GM12878 (cell line): ENCODE data around the gene USPL1. TPM values are rescaled to one million over a fixed set of nuclear protein-coding genes. Genes with fewer than 3 reads are reported as not detected.
"Not testable (repeated sequence)": the region's sequence is repeated elsewhere in the genome, so short reads cannot be mapped to it uniquely, and the experiment has no call there.

Experiments
- ATAC-seq: fragments of 200-7000 bp; cut with Tn5 transposase; 3 replicates; pipeline ENCODE4 v1.9.1; 2020; ENCODE audit warnings: mild to moderate bottlenecking, moderate library complexity
- BruUV-seq: library from RNA; stranded (reverse); fragments of 400-500 nt; replicated peaks from 2 replicates; lab custom pipeline; 2021; lab: Mats Ljungman, UMichigan
- CTCF ChIA-PET: fragments of 300-600 bp; sonication (Branson Sonifier 250); formaldehyde crosslinking; extraction: SDS; loops from one replicate; lab custom pipeline; 2021; ENCODE audit warnings: inconsistent platforms; lab: Yijun Ruan, JAX
- POLR2A ChIA-PET: fragments of 350-600 bp; formaldehyde crosslinking; extraction: SDS; loops from one replicate; lab custom pipeline; 2021; ENCODE audit warnings: inconsistent platforms; lab: Charles Lee
- RAD21 ChIA-PET: fragments of 300-600 bp; sonication (Branson Sonifier 250); formaldehyde crosslinking; loops from one replicate; lab custom pipeline; 2023; ENCODE audit warnings: antibody characterized with exemption; ENCODE audit not compliant: unreplicated experiment; lab: Charles Lee
- SMC1A ChIA-PET: fragments of 300-600 bp; sonication (Branson Sonifier 250); formaldehyde crosslinking; loops from one replicate; lab custom pipeline; 2023; ENCODE audit not compliant: unreplicated experiment, uncharacterized antibody; lab: Charles Lee
- DNase-seq: peaks from one replicate; pipeline ENCODE4 v3.0.0-alpha.2; 2011; ENCODE audit warnings: low read depth, low spot score
- FAIRE-seq: peaks from 3 replicates; lab custom pipeline; 2011; peaks lifted over from hg19 to GRCh38; lab: Jason Lieb, UNC
- H2AFZ ChIP-seq: 2 replicates; pipeline ENCODE4 v1.6.0; 2011; ENCODE audit warnings: low read depth, low read length, control low read depth; ENCODE audit not compliant: control insufficient read depth
- H3K27ac ChIP-seq: 2 replicates; pipeline ENCODE4 v1.5.1; 2011; ENCODE audit warnings: control low read depth; ENCODE audit not compliant: control insufficient read depth, insufficient read depth
- H3K27me3 ChIP-seq, 2 experiments: replicated peaks in 1 of 2; 2 replicates each; pipeline versions ENCODE4 v1.6.0 to v1.6.1; 2011; ENCODE audit warnings: low read length in 1 of 2; ENCODE audit not compliant: control insufficient read depth in 2 of 2, insufficient read depth in 2 of 2
- H3K36me3 ChIP-seq, 2 experiments: 2 replicates each; pipeline ENCODE4 v1.5.1; 2011; ENCODE audit warnings: low read length in 1 of 2; ENCODE audit not compliant: control insufficient read depth in 2 of 2, insufficient read depth in 2 of 2
- H3K4me1 ChIP-seq: 2 replicates; pipeline ENCODE4 v1.6.1; 2011; ENCODE audit warnings: mild to moderate bottlenecking, low read length, moderate library complexity, mixed read lengths; ENCODE audit not compliant: control insufficient read depth, insufficient read depth
- H3K4me2 ChIP-seq: 2 replicates; pipeline ENCODE4 v1.6.0; 2011; ENCODE audit warnings: control low read depth; ENCODE audit not compliant: control insufficient read depth, insufficient read depth
- H3K4me3 ChIP-seq: fragments of 200-600 bp; sonication (generic); 2 replicates; pipeline ENCODE4 v1.5.1; 2016
- H3K79me2 ChIP-seq: 2 replicates; pipeline ENCODE4 v1.6.0; 2011; ENCODE audit warnings: low read length; ENCODE audit not compliant: control insufficient read depth, insufficient read depth
- H3K9ac ChIP-seq: 2 replicates; pipeline ENCODE4 v1.8.0; 2011; ENCODE audit warnings: low read length, control low read depth, mixed read lengths; ENCODE audit not compliant: control insufficient read depth, insufficient read depth
- H3K9me3 ChIP-seq: replicated peaks from 3 replicates; pipeline ENCODE4 v1.5.1; 2011; ENCODE audit warnings: mild to moderate bottlenecking, low read length; ENCODE audit not compliant: control insufficient read depth, insufficient read depth
- H4K20me1 ChIP-seq: 2 replicates; pipeline ENCODE4 v1.6.0; 2011; ENCODE audit not compliant: control insufficient read depth, insufficient read depth
- FOXM1 ChIP-seq: IDR thresholded peaks from 2 replicates; pipeline ENCODE4 v1.6.1; 2012; ENCODE audit warnings: low read depth, mild to moderate bottlenecking, inconsistent platforms, low read length, moderate library complexity
- KAT2A ChIP-seq: conservative IDR thresholded peaks from 2 replicates; pipeline ENCODE4 v1.6.1; 2011; ENCODE audit warnings: low read depth, low read length; ENCODE audit not compliant: control insufficient read depth
- MEF2B ChIP-seq: fragments of 450-650 bp; IDR thresholded peaks from 2 replicates; pipeline ENCODE4 v1.6.1; 2018; ENCODE audit warnings: mild to moderate bottlenecking, moderate library complexity; ENCODE audit not compliant: partially characterized antibody, poor library complexity, severe bottlenecking
- NFYB ChIP-seq: IDR thresholded peaks from 2 replicates; pipeline ENCODE4 v1.6.1; 2011; ENCODE audit warnings: low read depth, mild to moderate bottlenecking, low read length, improper control_type of control experiment, moderate library complexity; ENCODE audit not compliant: insufficient read depth
- NRF1 ChIP-seq: conservative IDR thresholded peaks from 2 replicates; pipeline ENCODE4 v1.6.1; 2011; ENCODE audit warnings: mild to moderate bottlenecking, low read depth, low read length, improper control_type of control experiment
- RFX5 ChIP-seq: IDR thresholded peaks from 2 replicates; pipeline ENCODE4 v1.6.1; 2011; ENCODE audit warnings: low read depth, low read length, improper control_type of control experiment
- SRF ChIP-seq, 2 experiments: IDR thresholded peaks; 2 replicates each; pipeline ENCODE4 v1.6.1; 2011; ENCODE audit warnings: low read depth in 2 of 2, low read length in 2 of 2, mild to moderate bottlenecking in 1 of 2, moderate library complexity in 1 of 2
- STAT3 ChIP-seq: IDR thresholded peaks from 2 replicates; pipeline ENCODE4 v1.6.1; 2011; ENCODE audit warnings: low read depth, low read length, improper control_type of control experiment
- YY1 ChIP-seq: IDR thresholded peaks from 2 replicates; pipeline ENCODE4 v1.6.1; 2011; ENCODE audit warnings: low read depth, mild to moderate bottlenecking, low read length
- WGBS: methylation state at CpG from one replicate; pipeline ENCODE4 v1.1.6; 2016; ENCODE audit warnings: low lambda C conversion rate; ENCODE audit not compliant: insufficient replicate concordance, insufficient coverage; ENCODE audit errors: missing lambda C conversion rate; 5-methylcytosine and 5-hydroxymethylcytosine counted together
- in situ Hi-C: fragments of 300-500 bp; cut with MboI; formaldehyde crosslinking; loops from 9 replicates; pipeline ENCODE4 v1.14.3; 2018; ENCODE audit warnings: mixed read lengths
- intact Hi-C: fragments of 100-400 bp; cut with micrococcal nuclease; formaldehyde crosslinking; loops from one replicate; pipeline ENCODE4 v1.14.2; 2022; ENCODE audit not compliant: unreplicated experiment
- polyA plus RNA-seq, 11 experiments: library from polyadenylated mRNA; depleted of rRNA in 4 of 11; unstranded in 6 of 11; stranded (reverse) in 5 of 11; fragments of >200 nt; fragmentation: Nextera tagmentation in 4 of 11; fragmentation: Illumina TruSeq in 1 of 11; extraction: Ambion mirVana in 4 of 11; extraction: Trizol in 1 of 11; gene quantifications; 1 replicate in 1 of 11; 2 replicates in 10 of 11; pipeline versions ENCODE4 v1.2.1 to v1.2.3, GENCODE V29; 2011 to 2016; ENCODE audit warnings: inconsistent platforms in 2 of 11, missing spikeins in 2 of 11, low read depth in 1 of 11
- total RNA-seq, 4 experiments: library from RNA; depleted of rRNA in 3 of 4; stranded (reverse); fragments of >200 nt in 3 of 4; fragmentation: Illumina TruSeq in 1 of 4; extraction: Trizol in 1 of 4; gene quantifications; 2 replicates each; pipeline versions ENCODE4 v1.2.1 to v1.2.3, GENCODE V29; 2013 to 2021
- TF ChIP-seq, protein P1 (sequence below): fragments of 450-650 bp; IDR thresholded peaks from 2 replicates; pipeline ENCODE4 v1.6.1; 2014; ENCODE audit warnings: mild to moderate bottlenecking
- TF ChIP-seq, protein P2 (sequence below): IDR thresholded peaks from 2 replicates; pipeline ENCODE4 v1.6.1; 2012; ENCODE audit warnings: low read length, inconsistent platforms
- TF ChIP-seq, protein P3 (sequence below): fragments of 450-650 bp; IDR thresholded peaks from 2 replicates; pipeline ENCODE4 v1.6.1; 2016; ENCODE audit warnings: mild to moderate bottlenecking

Gene USPL1
- total and polyA plus RNA-seq, 10 of the 15 experiments (the other 5 are each of a cell fraction or from before 2014, with no cell fraction given), result 7.9 to 23.2 (median 15.8) TPM

DNA sequence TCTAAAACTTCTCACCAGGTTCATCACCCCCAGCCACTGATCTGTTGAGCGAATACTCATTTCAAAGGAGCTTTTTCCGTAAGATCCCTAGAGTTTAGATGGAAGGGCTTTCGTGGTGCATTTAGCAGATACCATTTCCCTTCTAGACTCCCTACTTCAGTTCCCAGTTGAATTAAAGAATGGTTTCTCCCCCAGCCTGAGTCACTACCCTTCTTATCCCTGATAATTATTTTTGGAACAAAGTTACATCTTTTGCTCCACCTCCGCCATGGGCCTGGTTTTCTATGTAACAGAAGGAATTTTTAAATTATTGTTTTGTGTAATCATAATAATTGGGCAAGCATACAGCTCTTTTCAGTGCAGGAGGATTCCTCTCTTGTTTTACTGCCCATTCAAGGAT, 22.0 kb downstream of the USPL1 start:
- WGBS, result 96% methylated on average over 4 of the region's 4 CpGs
- Histone ChIP-seq H4K20me1 (no peaks in the 10 kb centered on the region; the same call in 1 of the 2 replicates), H3K27me3 (no peaks in the 10 kb centered on the region), H3K4me2 (no peak overlapping the region), H2AFZ (no peak overlapping the region), H3K36me3 (peaks cover 3 to 22% of the 10 kb centered on the region in 2 experiments), H3K4me1 (no peaks in the 10 kb centered on the region), H3K27ac (no peak overlapping the region), H3K79me2 (peaks cover 16% of the 10 kb centered on the region), H3K9ac (no peak overlapping the region), H3K4me3 (no peak overlapping the region), H3K9me3 (no peaks in the 10 kb centered on the region; the same call in 2 of the 3 replicates)
- DNase-seq, result no peak
- BruUV-seq, result no TSS peak
- intact Hi-C loops (no loop called here), in situ Hi-C loops (no loop called here)
- RAD21 ChIA-PET, result interaction anchor here (1.0 kb wide), 1 partner anchor 22 kb away, joined by 3 read pairs; no protein-coding TSS in a partner anchor
- ATAC-seq, result no peak
- TF ChIP-seq RFX5, result no peak
- TF ChIP-seq FOXM1, result no peak
- no peak for TF ChIP-seq MEF2B
- TF ChIP-seq NRF1, result no peak
- TF ChIP-seq SRF (IDR thresholded peaks at IDR 0.05; ENCODE audit: low read depth in 2 of 2, low read length in 2 of 2), result no peak
- TF ChIP-seq, protein P1, sequence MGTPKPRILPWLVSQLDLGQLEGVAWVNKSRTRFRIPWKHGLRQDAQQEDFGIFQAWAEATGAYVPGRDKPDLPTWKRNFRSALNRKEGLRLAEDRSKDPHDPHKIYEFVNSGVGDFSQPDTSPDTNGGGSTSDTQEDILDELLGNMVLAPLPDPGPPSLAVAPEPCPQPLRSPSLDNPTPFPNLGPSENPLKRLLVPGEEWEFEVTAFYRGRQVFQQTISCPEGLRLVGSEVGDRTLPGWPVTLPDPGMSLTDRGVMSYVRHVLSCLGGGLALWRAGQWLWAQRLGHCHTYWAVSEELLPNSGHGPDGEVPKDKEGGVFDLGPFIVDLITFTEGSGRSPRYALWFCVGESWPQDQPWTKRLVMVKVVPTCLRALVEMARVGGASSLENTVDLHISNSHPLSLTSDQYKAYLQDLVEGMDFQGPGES, result no peak
- TF ChIP-seq KAT2A, result no peak
- no peak for TF ChIP-seq NFYB
- TF ChIP-seq, protein P2, sequence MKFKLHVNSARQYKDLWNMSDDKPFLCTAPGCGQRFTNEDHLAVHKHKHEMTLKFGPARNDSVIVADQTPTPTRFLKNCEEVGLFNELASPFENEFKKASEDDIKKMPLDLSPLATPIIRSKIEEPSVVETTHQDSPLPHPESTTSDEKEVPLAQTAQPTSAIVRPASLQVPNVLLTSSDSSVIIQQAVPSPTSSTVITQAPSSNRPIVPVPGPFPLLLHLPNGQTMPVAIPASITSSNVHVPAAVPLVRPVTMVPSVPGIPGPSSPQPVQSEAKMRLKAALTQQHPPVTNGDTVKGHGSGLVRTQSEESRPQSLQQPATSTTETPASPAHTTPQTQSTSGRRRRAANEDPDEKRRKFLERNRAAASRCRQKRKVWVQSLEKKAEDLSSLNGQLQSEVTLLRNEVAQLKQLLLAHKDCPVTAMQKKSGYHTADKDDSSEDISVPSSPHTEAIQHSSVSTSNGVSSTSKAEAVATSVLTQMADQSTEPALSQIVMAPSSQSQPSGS, result no peak
- TF ChIP-seq, protein P3, sequence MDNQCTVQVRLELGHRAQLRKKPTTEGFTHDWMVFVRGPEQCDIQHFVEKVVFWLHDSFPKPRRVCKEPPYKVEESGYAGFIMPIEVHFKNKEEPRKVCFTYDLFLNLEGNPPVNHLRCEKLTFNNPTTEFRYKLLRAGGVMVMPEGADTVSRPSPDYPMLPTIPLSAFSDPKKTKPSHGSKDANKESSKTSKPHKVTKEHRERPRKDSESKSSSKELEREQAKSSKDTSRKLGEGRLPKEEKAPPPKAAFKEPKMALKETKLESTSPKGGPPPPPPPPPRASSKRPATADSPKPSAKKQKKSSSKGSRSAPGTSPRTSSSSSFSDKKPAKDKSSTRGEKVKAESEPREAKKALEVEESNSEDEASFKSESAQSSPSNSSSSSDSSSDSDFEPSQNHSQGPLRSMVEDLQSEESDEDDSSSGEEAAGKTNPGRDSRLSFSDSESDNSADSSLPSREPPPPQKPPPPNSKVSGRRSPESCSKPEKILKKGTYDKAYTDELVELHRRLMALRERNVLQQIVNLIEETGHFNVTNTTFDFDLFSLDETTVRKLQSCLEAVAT, result no peak
- TF ChIP-seq STAT3, result no peak
- TF ChIP-seq YY1, result no peak
- CTCF ChIA-PET, result interaction anchor here (1.0 kb wide), 1 partner anchor 32 kb away, joined by 3 read pairs; no protein-coding TSS in a partner anchor
- peak; percentile 18 for FAIRE-seq
- SMC1A ChIA-PET, result interaction anchor here (0.8 to 1.5 kb wide), 2 partner anchors 19 to 24 kb away, joined by 3 to 5 read pairs; no protein-coding TSS in a partner anchor
- POLR2A ChIA-PET, result no interaction called here

DNA sequence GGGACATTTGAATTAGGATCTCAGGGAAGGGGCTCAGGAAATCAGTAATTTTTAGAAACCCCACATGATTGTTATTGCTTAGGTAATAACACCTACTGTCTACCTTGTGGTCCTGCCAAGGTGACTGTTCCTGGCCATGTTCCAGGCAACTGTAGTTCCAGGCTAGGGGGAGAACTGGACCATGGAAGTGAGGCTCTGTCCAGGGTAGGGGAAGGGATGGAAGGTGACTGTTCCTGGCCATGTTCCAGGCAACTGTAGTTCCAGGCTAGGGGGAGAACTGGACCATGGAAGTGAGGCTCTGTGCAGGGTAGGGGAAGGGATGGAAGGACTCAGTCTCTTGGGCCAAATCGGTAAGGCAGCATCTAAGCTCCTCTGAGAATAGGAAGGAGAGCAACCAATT, 23.5 kb downstream of the USPL1 start:
- H3K9me3 ChIP-seq, SMC1A ChIA-PET, intact Hi-C loops, H3K27me3 ChIP-seq, H2AFZ ChIP-seq, H3K4me1 ChIP-seq, in situ Hi-C loops, H3K4me3 ChIP-seq, BruUV-seq, ATAC-seq, POLR2A ChIA-PET, H3K4me2 ChIP-seq, DNase-seq, RAD21 ChIA-PET, H3K27ac ChIP-seq, H3K9ac ChIP-seq, FAIRE-seq, H3K79me2 ChIP-seq, H4K20me1 ChIP-seq: not testable (repeated sequence)
- CTCF ChIA-PET, result interaction anchor here (0.7 kb wide), 1 partner anchor 19 kb away, joined by 3 read pairs; no protein-coding TSS in a partner anchor
- peaks cover 5 to 23% of the 10 kb centered on the region in 2 experiments for H3K36me3 ChIP-seq
- WGBS, result 91% methylated on average over 1 of the region's 1 CpG
